ENCODE data around the gene CXCL6.

- TF ChIP-seq, protein P1, sequence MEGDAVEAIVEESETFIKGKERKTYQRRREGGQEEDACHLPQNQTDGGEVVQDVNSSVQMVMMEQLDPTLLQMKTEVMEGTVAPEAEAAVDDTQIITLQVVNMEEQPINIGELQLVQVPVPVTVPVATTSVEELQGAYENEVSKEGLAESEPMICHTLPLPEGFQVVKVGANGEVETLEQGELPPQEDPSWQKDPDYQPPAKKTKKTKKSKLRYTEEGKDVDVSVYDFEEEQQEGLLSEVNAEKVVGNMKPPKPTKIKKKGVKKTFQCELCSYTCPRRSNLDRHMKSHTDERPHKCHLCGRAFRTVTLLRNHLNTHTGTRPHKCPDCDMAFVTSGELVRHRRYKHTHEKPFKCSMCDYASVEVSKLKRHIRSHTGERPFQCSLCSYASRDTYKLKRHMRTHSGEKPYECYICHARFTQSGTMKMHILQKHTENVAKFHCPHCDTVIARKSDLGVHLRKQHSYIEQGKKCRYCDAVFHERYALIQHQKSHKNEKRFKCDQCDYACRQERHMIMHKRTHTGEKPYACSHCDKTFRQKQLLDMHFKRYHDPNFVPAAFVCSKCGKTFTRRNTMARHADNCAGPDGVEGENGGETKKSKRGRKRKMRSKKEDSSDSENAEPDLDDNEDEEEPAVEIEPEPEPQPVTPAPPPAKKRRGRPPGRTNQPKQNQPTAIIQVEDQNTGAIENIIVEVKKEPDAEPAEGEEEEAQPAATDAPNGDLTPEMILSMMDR (conservative IDR thresholded peaks at IDR 0.05; ENCODE audit: low read depth, low read length), result no peak
- TF ChIP-seq EZH2 (IDR thresholded peaks at IDR 0.05; ENCODE audit: low read length, unreplicated experiment), result no peak
Measured at GRCh38 chr4:73870260-73870659, 33.8 kb downstream of the CXCL6 start.

Data from PC-3 (cell line).